ENCODE measurements around the gene PPP2R2D.

DNA sequence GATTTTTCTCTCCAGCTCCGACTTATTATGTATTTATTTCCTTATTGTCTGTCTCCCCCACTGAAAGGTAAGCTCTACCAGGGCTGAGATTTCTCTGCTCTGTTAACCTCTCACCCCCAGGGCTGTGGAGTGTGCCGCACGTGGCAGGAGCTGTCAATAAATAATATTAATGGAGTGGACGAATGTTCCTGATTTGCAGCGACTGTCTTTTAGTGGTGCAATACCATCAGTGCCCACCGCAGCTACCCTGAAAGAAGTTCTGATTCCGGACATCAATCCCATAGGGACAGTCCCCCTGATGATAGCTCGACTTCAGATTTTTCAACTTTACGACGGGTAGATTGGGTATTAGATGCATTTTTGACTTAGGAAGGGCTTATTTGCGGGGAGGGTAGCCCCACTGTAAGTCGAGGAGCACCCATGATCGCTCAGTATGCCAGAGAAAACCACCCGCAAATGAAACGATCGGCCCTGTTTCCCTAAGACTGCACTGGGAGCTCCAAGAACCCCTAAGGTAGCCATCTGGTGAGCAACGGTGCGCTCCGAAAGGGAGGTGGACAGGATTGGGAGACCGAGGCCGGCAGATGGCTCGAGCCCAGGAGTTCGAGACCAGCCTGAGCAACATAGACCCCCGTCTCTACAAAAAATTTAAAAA is 986 bp upstream of the PPP2R2D start:
- TF ChIP-seq, protein P1, sequence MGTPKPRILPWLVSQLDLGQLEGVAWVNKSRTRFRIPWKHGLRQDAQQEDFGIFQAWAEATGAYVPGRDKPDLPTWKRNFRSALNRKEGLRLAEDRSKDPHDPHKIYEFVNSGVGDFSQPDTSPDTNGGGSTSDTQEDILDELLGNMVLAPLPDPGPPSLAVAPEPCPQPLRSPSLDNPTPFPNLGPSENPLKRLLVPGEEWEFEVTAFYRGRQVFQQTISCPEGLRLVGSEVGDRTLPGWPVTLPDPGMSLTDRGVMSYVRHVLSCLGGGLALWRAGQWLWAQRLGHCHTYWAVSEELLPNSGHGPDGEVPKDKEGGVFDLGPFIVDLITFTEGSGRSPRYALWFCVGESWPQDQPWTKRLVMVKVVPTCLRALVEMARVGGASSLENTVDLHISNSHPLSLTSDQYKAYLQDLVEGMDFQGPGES (IDR thresholded peaks at IDR 0.05; ENCODE audit: low read depth, low read length), result no peak
- TF ChIP-seq, protein P2, sequence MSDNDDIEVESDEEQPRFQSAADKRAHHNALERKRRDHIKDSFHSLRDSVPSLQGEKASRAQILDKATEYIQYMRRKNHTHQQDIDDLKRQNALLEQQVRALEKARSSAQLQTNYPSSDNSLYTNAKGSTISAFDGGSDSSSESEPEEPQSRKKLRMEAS (IDR thresholded peaks at IDR 0.05; ENCODE audit: low read depth), result no peak
- TF ChIP-seq, protein P3, sequence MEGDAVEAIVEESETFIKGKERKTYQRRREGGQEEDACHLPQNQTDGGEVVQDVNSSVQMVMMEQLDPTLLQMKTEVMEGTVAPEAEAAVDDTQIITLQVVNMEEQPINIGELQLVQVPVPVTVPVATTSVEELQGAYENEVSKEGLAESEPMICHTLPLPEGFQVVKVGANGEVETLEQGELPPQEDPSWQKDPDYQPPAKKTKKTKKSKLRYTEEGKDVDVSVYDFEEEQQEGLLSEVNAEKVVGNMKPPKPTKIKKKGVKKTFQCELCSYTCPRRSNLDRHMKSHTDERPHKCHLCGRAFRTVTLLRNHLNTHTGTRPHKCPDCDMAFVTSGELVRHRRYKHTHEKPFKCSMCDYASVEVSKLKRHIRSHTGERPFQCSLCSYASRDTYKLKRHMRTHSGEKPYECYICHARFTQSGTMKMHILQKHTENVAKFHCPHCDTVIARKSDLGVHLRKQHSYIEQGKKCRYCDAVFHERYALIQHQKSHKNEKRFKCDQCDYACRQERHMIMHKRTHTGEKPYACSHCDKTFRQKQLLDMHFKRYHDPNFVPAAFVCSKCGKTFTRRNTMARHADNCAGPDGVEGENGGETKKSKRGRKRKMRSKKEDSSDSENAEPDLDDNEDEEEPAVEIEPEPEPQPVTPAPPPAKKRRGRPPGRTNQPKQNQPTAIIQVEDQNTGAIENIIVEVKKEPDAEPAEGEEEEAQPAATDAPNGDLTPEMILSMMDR (IDR thresholded peaks at IDR 0.05), result peak; percentile 36
- TF ChIP-seq EZH2phosphoT487 (IDR thresholded peaks at IDR 0.05; ENCODE audit: borderline replicate concordance, low read depth) (no peak), FOXM1 (IDR thresholded peaks at IDR 0.05; ENCODE audit: low read depth) (no peak), POLR2AphosphoS5 (IDR thresholded peaks at IDR 0.05; ENCODE audit: low read depth, low read length) (no peak), NFIC (IDR thresholded peaks at IDR 0.05; ENCODE audit: borderline replicate concordance) (no peak), FOSL2 (IDR thresholded peaks at IDR 0.05; ENCODE audit: borderline replicate concordance, low read depth) (no peak)
- TF ChIP-seq, protein P4, sequence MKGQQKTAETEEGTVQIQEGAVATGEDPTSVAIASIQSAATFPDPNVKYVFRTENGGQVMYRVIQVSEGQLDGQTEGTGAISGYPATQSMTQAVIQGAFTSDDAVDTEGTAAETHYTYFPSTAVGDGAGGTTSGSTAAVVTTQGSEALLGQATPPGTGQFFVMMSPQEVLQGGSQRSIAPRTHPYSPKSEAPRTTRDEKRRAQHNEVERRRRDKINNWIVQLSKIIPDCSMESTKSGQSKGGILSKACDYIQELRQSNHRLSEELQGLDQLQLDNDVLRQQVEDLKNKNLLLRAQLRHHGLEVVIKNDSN (IDR thresholded peaks at IDR 0.05; ENCODE audit: borderline replicate concordance, low read depth), result no peak

Measured in SK-N-SH (cell line).